HEK293T (cell line): ENCODE results near the gene TRIOBP.

Source experiments
- CTCF ChIA-PET: fragments of 350-600 bp; formaldehyde crosslinking; extraction: SDS; loops from one replicate; lab custom pipeline; 2021; ENCODE audit warnings: antibody characterized with exemption, inconsistent platforms; lab: Yijun Ruan, JAX
- POLR2A ChIA-PET: fragments of 350-600 bp; formaldehyde crosslinking; extraction: SDS; loops from one replicate; lab custom pipeline; 2020; ENCODE audit warnings: antibody characterized with exemption, inconsistent platforms; lab: Yijun Ruan, JAX
- DNase-seq: peaks from one replicate; pipeline ENCODE4 v3.0.0; 2012; ENCODE audit warnings: mixed read lengths; ENCODE audit errors: extremely low spot score
- ARNT ChIP-seq: fragments of 450-650 bp; IDR thresholded peaks from 2 replicates; pipeline ENCODE4 v1.6.1; 2017; ENCODE audit warnings: mild to moderate bottlenecking
- BHLHE40 ChIP-seq: fragments of 450-650 bp; IDR thresholded peaks from 2 replicates; pipeline ENCODE4 v1.6.1; 2016; ENCODE audit warnings: mild to moderate bottlenecking, moderate library complexity, borderline replicate concordance
- CTBP1 ChIP-seq: fragments of 450-650 bp; IDR thresholded peaks from 2 replicates; pipeline ENCODE4 v1.6.1; 2016; ENCODE audit warnings: borderline replicate concordance
- ELF4 ChIP-seq: fragments of 450-650 bp; IDR thresholded peaks from 2 replicates; pipeline ENCODE4 v1.6.1; 2017; ENCODE audit warnings: antibody characterized with exemption
- FOXA1 ChIP-seq: fragments of 450-650 bp; IDR thresholded peaks from 2 replicates; pipeline ENCODE4 v1.6.1; 2016; ENCODE audit warnings: mild to moderate bottlenecking
- FOXK2 ChIP-seq: fragments of 450-650 bp; IDR thresholded peaks from 2 replicates; pipeline ENCODE4 v1.6.1; 2016; ENCODE audit warnings: mild to moderate bottlenecking
- FOXM1 ChIP-seq: fragments of 450-650 bp; IDR thresholded peaks from 2 replicates; pipeline ENCODE4 v1.6.1; 2017; ENCODE audit warnings: mild to moderate bottlenecking, borderline replicate concordance
- HDGF ChIP-seq: fragments of 450-650 bp; IDR thresholded peaks from 2 replicates; pipeline ENCODE4 v1.6.1; 2017; ENCODE audit warnings: antibody characterized with exemption, borderline replicate concordance
- L3MBTL2 ChIP-seq: fragments of 450-650 bp; conservative IDR thresholded peaks from 2 replicates; pipeline ENCODE4 v1.6.1; 2016; ENCODE audit warnings: mild to moderate bottlenecking
- LEF1 ChIP-seq: fragments of 450-650 bp; IDR thresholded peaks from 2 replicates; pipeline ENCODE4 v1.6.1; 2017; ENCODE audit warnings: mild to moderate bottlenecking, borderline replicate concordance
- NFRKB ChIP-seq: fragments of 450-650 bp; IDR thresholded peaks from 2 replicates; pipeline ENCODE4 v1.6.1; 2016; ENCODE audit warnings: mild to moderate bottlenecking, moderate library complexity
- SP1 ChIP-seq: fragments of 450-650 bp; IDR thresholded peaks from 2 replicates; pipeline ENCODE4 v1.6.1; 2017
- SUZ12 ChIP-seq: fragments of 450-650 bp; IDR thresholded peaks from 2 replicates; pipeline ENCODE4 v1.6.1; 2016; ENCODE audit warnings: mild to moderate bottlenecking
- TARDBP ChIP-seq: fragments of 450-650 bp; IDR thresholded peaks from 2 replicates; pipeline ENCODE4 v1.6.1; 2016
- ZNF384 ChIP-seq: fragments of 450-650 bp; IDR thresholded peaks from 2 replicates; pipeline ENCODE4 v1.6.1; 2016
- TF ChIP-seq, protein P1 (sequence below): fragments of 450-650 bp; IDR thresholded peaks from 2 replicates; pipeline ENCODE4 v1.6.1; 2016

TRIOBP gene

DNA sequence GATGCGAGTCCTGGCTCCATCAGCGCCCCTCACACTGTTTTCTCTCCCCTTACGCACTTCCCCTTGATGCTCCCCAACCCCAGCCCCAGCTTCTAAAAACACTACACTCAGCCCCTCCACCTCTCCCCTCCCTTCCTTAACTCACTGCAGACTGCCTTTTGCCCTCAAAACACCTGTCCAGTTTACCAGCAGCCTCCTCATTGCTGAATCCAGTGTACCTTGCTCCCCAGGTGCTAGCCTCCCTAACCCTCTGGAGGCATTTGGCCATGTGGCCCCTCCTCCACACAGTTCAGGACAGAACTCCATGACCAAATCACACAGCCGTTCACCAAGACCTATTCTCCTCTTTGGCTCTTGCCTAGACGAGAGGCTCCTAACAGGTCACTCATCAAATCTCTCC is 123.5 kb downstream of the TRIOBP start:
- TF ChIP-seq NFRKB, result no peak
- TF ChIP-seq HDGF, result no peak
- no peak for TF ChIP-seq SP1
- TF ChIP-seq SUZ12, result no peak
- no peak for TF ChIP-seq FOXK2
- TF ChIP-seq, protein P1, sequence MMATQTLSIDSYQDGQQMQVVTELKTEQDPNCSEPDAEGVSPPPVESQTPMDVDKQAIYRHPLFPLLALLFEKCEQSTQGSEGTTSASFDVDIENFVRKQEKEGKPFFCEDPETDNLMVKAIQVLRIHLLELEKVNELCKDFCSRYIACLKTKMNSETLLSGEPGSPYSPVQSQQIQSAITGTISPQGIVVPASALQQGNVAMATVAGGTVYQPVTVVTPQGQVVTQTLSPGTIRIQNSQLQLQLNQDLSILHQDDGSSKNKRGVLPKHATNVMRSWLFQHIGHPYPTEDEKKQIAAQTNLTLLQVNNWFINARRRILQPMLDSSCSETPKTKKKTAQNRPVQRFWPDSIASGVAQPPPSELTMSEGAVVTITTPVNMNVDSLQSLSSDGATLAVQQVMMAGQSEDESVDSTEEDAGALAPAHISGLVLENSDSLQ, result no peak
- TF ChIP-seq FOXA1, result no peak
- TF ChIP-seq CTBP1, result no peak
- no peak for TF ChIP-seq ARNT
- POLR2A ChIA-PET, result interaction anchor here (7.4 kb wide), 1 partner anchor 14 kb away, joined by 78 read pairs; the partner anchor contains the start of gene GCAT
- CTCF ChIA-PET, result interaction anchor here (0.5 to 0.7 kb wide), 2 partner anchors 43 to 56 kb away, joined by 3 to 5 read pairs; no protein-coding TSS in a partner anchor
- DNase-seq, result no peak

GRCh38 chr22:37822079-37822833 is 125.4 kb downstream of the TRIOBP start:
- CTCF ChIA-PET, result interaction anchor here (1.5 kb wide), 1 partner anchor 179 kb away, joined by 3 read pairs; no protein-coding TSS in a partner anchor
- no peak for DNase-seq
- POLR2A ChIA-PET, result interaction anchor here (0.8 to 2.2 kb wide), 3 partner anchors 15 to 22 kb away, joined by 3 to 15 read pairs (median 4); partner anchors contain the start of genes ANKRD54 and GCAT
- no peak for TF ChIP-seq FOXM1
- no peak for TF ChIP-seq TARDBP
- no peak for TF ChIP-seq ARNT
- no peak for TF ChIP-seq SP1
- TF ChIP-seq ELF4, result no peak
- TF ChIP-seq FOXA1, result no peak
- TF ChIP-seq SUZ12, result no peak

GRCh38 chr22:37823134-37823985 is 126.5 kb downstream of the TRIOBP start, which contains the start of gene GALR3:
GALR3 (plus strand) TSS chr22:37823382; CDS start chr22:37823407, 25 bp downstream.
- POLR2A ChIA-PET, result interaction anchor here (0.8 to 2.2 kb wide), 4 partner anchors 11 to 21 kb away, joined by 3 to 15 read pairs (median 4); partner anchors contain the start of genes ANKRD54 and GCAT

GRCh38 chr22:37824674-37825641 is 128.1 kb downstream of the TRIOBP start:
- no peak for DNase-seq
- CTCF ChIA-PET, result interaction anchor here (0.8 kb wide), 1 partner anchor 38 kb away, joined by 6 read pairs; no protein-coding TSS in a partner anchor
- TF ChIP-seq FOXA1 (no peak), SP1 (no peak), ZNF384 (no peak), FOXM1 (no peak), HDGF (no peak), L3MBTL2 (no peak)
- POLR2A ChIA-PET, result no interaction called here

More at GRCh38 chr22:37823134-37823985, 126.5 kb downstream of the TRIOBP start, which contains the start of gene GALR3:
- CTCF ChIA-PET, result interaction anchor here (0.6 to 1.5 kb wide), 2 partner anchors 180 to 280 kb away, joined by 3 to 5 read pairs; no protein-coding TSS in a partner anchor
- DNase-seq, result no peak
- TF ChIP-seq TARDBP (no peak), BHLHE40 (no peak), ELF4 (no peak), ARNT (no peak), FOXA1 (no peak), LEF1 (no peak), ZNF384 (no peak), SP1 (no peak)
- TF ChIP-seq, protein P1, result no peak
